K562 treated with DMSO at 1 percent for 24 hours (cell line): ENCODE measurements around the gene CEACAM3. TPM values are rescaled to one million over a fixed set of nuclear protein-coding genes. Genes with fewer than 3 reads are reported as not detected.

Experiments
- total RNA-seq: library from RNA; unstranded; fragments of 300-600 nt; gene quantifications from 2 replicates; pipeline ENCODE4 v1.2.3, GENCODE V29; 2022; ENCODE audit warnings: low read depth; ENCODE audit not compliant: insufficient read depth

CEACAM3 gene
- total RNA-seq, result not detected in 2 replicates

GRCh38 chr19:41796362-41796761 lies at the start of gene CEACAM3:
CEACAM3 (plus strand) TSS chr19:41796587; CDS start chr19:41796678, 91 bp downstream.

GRCh38 chr19:41755328-41755913 lies 41.0 kb upstream of the CEACAM3 start, which contains the start of gene CEACAM6:
CEACAM6 (plus strand) TSS chr19:41755530; CDS start chr19:41755639, 109 bp downstream.

GRCh38 chr19:41844601-41845000 lies 48.2 kb downstream of the CEACAM3 start, which contains the start of gene LYPD4:
LYPD4 (minus strand) TSS chr19:41844683; CDS start chr19:41839285, 5,398 bp downstream.

GRCh38 chr19:41845001-41845050 lies 48.4 kb downstream of the CEACAM3 start, which contains the start of gene DMRTC2:
DMRTC2 (plus strand) TSS chr19:41845042; CDS start chr19:41847429, 2,387 bp downstream.

GRCh38 chr19:41859618-41860418 lies 63.4 kb downstream of the CEACAM3 start, which contains the start of gene RPS19:
RPS19 (plus strand) TSS chr19:41860255; CDS start chr19:41860775, 520 bp downstream.

Other genes starting within 250 kb of the CEACAM3 start
- 1.2 and 1.6 TPM in 2 replicates for gene CEACAM21, start 220.4 kb upstream of the CEACAM3 start, total RNA-seq
- not detected in 2 replicates for gene CEACAM4, start 169.5 kb upstream of the CEACAM3 start, total RNA-seq
- gene CEACAM7, start 108.3 kb upstream of the CEACAM3 start, total RNA-seq, result not detected in 2 replicates
- gene CEACAM5, start 88.0 kb upstream of the CEACAM3 start, total RNA-seq, result not detected in 2 replicates
- not detected in 2 replicates for gene CEACAM6, start 41.1 kb upstream of the CEACAM3 start, total RNA-seq
- not detected in 2 replicates for gene LYPD4, start 48.1 kb downstream of the CEACAM3 start, total RNA-seq
- not detected in 2 replicates for gene DMRTC2, start 48.5 kb downstream of the CEACAM3 start, total RNA-seq
- 4,149 and 4,184 TPM in 2 replicates for gene RPS19, start 63.7 kb downstream of the CEACAM3 start, total RNA-seq
- gene CD79A, start 80.7 kb downstream of the CEACAM3 start, total RNA-seq, result 0.39 and 0.59 TPM in 2 replicates
- 131 and 143 TPM in 2 replicates for gene ARHGEF1, start 86.6 kb downstream of the CEACAM3 start, total RNA-seq
- 0.82 and 1.1 TPM in 2 replicates for gene ERFL, start 131.9 kb downstream of the CEACAM3 start, total RNA-seq
- 194 and 196 TPM in 2 replicates for gene RABAC1, start 162.7 kb downstream of the CEACAM3 start, total RNA-seq
- gene ATP1A3, start 197.6 kb downstream of the CEACAM3 start, total RNA-seq, result 0.96 and 1.1 TPM in 2 replicates